ENCODE data around the gene PTGDR.

DNA sequence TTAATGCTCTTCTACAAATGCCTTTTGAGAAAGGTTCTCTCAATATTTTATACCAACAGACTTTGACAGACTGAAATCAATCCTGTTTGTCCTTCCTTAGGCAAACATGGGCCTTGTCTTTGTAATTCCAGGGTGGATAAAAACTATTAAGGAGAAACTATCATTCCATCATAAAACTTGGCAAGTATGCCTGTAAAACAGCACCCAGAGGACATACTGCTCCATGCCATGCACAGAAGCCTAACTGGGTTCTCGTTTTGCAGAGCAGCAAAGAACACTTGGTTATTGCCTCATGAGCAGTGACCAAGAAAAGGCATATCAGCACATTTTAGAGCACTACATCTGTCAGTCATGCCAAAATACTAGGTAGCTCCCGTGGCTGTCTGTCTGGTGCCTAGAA lies 33.8 kb upstream of the PTGDR start:
- TF ChIP-seq, protein P1, sequence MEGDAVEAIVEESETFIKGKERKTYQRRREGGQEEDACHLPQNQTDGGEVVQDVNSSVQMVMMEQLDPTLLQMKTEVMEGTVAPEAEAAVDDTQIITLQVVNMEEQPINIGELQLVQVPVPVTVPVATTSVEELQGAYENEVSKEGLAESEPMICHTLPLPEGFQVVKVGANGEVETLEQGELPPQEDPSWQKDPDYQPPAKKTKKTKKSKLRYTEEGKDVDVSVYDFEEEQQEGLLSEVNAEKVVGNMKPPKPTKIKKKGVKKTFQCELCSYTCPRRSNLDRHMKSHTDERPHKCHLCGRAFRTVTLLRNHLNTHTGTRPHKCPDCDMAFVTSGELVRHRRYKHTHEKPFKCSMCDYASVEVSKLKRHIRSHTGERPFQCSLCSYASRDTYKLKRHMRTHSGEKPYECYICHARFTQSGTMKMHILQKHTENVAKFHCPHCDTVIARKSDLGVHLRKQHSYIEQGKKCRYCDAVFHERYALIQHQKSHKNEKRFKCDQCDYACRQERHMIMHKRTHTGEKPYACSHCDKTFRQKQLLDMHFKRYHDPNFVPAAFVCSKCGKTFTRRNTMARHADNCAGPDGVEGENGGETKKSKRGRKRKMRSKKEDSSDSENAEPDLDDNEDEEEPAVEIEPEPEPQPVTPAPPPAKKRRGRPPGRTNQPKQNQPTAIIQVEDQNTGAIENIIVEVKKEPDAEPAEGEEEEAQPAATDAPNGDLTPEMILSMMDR (IDR thresholded peaks at IDR 0.05) = no peak
- TF ChIP-seq POLR2A (IDR thresholded peaks at IDR 0.05) = no peak

Measured in uterus (tissue), 2 donors.